HG03378 (cell line): ENCODE data around the gene FHL2.

Experiments used
- ATAC-seq: cut with Tn5 transposase; IDR thresholded peaks from one replicate; pipeline ENCODE4 v1.9.1; 2021; ENCODE audit warnings: mild to moderate bottlenecking, moderate library complexity; ENCODE audit not compliant: unreplicated experiment

FHL2 gene

DNA sequence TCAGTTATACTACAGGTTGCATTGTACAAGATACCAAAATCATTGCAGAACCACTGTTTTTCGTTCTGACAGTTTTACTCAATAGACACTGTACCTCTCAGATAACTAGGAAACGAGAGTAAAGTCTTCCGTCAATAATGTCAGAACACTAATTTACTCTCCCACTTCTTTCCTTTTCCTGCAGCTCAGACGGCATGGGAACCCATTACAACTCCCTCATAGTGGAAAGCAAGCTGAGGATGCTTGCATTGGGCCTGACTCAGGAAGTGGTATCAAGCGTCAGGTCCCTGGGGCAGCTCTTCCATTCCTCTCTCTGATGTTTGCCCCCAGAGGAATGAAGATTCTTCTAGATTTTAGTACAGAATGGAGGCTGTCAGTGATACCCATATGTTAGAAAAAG is 23.9 kb upstream of the FHL2 start:
- no peak for ATAC-seq

DNA sequence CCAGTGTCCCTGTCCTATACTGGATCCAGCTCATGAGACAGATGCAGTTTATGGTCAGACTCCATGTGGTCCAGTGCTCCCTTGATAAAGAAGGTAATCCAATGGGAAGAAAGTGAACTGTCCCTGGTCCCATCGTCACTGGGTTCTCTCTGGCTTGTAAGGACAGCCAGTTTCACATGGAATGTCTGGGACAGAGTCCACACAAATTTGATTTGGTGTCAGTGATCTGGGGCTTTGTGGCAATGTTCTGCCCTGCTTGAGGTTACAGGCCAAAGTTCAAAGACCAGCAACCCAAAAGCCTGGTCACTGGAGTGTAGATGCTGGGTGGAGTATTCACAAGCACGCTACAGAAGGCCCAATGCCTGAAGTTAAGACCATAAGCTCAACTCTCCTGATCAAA is 22.2 kb upstream of the FHL2 start:
- no peak for ATAC-seq

DNA sequence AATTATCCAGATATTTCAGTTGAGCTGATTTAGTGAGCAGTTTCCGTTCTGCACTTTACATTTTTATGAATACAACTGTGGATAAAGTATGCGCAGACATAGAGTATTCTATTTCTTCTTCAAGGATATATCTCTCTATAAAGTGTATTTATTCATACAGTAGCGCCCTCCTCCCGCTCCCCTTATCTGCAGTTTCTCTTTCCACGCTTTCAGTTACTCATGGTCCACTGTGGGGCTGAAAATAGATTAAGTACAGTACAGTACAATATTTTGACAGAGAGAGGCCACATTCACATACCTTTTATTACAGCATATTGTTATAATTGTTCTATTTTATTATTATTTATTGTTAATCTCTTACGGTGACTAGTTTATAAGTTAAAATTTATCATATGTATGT is 19.7 kb upstream of the FHL2 start:
- ATAC-seq, result no peak

DNA sequence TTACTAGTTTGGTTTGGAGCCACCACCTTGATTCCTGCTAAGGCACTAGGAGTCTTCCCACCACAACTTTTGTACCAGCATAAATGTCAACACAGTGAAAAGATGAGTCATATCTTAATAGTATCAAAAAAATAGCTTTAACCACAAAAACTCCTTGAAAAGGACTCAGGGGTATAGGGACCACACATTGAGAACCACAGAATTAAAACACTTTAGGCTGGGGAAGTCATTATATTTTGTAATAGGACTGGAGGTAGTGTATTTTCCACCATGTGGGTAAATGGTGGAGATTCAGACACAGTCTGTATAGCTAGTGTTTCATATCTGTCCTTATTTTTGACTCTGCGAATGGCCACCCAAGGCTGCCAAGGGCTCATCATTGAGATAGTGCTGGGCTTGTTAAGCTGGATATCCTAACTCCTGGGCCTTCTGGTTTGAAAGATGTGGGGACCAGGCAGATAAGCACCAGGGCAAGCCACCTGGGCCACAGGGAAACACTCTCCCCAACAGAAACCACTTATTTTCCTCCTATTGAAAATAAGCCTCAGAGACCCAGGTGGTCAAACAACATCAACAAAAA is 19.1 kb upstream of the FHL2 start:
- ATAC-seq, result no peak

DNA sequence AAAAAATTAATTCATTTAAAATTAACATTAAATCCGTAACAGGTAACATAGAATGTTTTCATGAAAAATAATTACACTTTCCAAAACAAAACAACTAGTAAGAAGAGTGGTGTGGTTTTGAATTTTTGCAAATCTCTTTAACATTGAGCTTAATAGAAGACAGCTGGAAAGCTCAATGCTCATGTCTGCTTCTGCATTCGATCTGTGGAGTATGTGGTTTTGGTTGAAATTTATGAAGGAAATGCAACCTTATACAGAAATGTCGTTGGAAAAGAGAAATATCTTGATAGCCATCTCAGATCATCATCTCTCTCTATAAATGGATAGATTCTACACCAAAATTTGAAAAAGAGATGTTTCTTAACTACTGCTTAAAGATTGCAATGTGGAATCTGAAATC is 17.3 kb upstream of the FHL2 start:
- ATAC-seq, result no peak

DNA sequence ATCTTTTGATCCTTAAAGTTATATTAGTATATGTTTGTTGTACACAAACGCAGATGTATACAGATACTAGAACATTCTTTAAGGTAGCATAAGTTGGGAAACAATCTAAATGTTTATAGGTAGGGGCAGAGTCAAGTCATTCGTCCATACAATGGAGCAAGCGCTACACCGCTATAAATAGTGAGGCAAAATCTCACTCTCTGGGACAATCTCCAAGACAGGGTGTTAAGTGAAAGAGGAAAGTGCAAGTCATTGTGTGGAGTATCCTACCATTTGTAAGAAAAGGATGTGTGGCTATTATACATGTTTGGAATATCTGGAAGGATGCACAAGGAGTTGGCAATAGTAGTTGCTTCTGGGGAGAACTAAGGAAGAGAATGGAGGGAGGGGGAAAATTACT is 16.2 kb upstream of the FHL2 start:
- no peak for ATAC-seq

DNA sequence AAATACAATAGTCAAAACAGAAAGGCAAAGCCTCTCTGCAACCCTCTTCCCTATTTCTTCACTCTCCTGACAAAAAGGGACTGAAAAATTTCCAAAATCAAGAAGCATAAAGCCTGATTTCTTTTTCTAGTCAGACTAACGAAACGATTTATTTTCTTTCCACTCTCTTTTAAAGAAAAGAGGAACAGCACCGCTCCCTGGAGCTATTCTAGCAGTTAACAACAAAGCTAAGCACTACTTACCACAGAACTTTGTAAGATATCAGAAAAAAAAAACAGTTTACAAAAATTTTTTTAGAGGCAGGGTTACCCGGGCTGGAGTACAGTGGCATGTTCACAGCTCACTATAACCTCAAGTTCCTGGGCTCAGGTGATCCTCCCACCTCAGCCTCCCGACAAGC is 14.4 kb upstream of the FHL2 start:
- ATAC-seq, result no peak

DNA sequence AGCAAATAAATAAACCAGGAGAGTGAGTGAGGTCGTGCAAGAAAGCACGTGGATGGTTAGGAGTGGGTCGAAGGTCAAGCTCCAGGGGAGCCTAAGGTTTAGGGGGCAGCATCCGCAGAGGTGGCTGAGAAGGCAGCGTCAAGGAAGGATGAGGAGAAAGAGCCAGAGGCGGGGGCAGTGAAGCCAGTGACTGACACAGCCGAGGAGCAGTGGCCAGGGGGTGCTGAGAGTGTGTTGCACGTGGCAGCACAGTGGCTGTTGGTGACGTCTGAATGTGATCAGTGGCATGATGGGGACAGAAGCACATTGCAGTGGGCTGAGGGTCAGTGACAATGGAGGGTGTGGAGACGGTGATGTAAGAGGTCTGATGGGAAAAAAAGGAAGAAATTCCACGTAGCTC is 13.7 kb upstream of the FHL2 start:
- no peak for ATAC-seq

DNA sequence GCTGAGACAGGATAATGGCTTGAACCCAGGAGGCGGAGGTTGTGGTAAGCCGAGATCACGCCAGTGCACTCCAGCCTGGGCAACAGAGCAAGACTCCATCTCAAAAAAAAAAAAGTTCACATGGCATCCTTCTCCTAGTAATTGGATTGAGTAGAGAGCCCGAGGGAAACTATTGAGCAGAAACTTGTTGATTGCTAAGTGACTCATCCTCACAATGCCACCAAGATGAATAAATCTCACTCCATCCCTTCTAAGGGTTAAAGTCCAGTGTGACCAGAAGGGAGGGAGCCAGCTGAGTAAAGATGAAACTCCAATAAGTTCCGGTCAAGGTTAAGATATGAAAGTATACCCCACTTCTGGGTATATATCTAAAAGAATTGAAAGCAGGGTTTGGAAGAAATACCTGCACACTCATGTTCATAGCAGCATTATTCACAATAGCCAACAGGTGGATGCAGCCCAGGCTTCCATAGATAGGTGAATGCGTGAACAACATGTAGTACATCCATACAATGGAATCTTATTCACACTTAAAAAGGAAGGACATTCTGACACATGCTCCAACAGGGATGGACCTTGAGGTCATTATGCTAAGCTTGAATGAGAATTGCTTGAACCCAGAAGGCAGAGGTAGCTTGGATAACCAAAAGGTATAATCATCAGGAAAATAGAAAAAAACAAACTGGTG is 13.0 kb upstream of the FHL2 start:
- no peak for ATAC-seq

DNA sequence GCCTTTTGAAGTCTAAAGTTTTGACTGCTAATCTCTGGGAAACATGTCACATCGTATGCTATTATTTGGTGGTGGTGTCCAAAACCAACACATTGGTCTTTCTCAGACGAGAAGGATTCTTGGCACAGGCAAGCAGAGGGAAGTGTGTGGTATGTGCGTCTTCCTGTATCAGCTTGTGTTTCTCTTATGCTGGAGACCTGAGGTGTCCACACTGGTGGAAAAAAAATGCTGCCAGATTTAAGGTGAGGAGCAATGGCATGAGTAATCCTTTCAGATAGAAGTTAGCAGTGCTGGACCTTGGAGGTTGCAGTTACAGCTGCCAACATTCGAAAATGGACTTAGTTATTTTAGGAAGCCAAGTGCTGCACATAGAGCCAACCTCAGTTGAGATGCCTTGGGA is 11.7 kb upstream of the FHL2 start:
- ATAC-seq, result no peak

DNA sequence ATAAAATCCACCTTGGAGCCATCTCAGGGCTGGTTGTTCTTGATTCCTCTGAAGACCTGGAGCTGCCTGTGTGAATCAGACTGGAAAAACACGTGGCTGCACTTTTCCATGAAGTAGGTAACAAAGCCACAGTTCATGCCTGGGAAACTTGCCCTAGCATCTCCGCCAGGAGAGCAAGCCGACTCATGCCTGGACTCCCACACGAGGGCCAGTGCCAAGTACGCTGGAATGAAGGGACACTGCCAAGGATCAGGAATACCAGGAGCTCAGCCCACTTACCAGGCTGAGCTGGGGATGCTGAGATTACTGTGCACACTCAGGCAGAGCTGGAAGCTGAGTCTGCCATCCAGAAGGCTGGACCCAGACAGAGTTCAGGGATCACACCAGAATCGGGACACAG is 10.9 kb upstream of the FHL2 start:
- ATAC-seq, result no peak

DNA sequence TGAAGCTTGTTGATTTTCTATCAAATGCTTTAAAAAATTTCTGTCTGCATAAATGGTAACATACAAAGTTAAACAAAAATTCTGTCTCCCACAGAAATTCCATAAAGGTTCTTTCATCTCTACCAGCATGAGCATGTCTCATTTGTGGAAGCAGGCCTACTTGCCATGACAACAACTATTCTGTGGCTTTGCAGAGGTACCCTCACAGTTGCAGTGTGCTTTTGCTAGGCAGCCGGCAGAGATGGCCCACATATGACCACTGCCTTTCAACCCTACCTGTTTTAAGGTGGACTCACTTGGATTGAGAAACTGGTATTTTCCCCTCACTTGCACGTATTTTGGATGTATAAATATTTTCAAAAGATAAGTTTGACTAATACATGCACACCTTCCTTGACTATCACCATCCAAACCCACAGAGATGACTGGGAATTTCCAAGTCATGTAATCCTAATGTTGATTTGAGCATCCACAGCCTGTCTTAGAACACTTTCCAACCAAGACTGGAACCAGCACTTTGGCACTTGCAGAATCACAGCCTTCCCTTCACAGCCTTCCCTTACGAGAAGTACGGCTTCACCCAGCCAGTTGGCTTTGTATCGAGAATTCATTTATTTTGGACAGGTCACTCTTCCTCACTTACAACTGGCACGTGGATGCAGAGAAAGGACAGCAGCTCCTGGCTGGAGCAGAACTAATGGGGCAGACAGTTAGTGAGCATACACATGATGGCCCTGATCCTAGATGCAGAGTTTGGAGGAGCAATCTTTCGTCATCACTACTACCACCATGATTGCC is 9.3 kb upstream of the FHL2 start:
- ATAC-seq, result no peak

DNA sequence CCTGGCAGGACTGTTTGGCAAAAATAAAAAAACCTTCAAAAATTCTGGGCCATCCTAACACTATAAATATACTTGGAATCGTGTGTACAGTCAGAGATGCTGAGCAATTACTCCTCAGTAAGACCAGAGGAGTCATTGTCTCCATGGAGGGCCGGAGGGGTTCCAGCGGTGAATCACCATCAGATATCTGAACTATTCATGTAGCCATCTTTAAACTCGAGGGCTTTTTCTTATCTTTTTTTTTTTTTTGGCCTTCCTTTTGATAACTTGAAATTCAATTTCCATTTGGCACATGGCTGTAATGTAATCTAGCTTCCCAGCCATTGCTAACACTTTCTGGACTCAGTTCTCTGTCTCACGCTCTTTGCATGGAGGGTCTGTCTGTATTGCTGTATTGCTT is 7.4 kb upstream of the FHL2 start:
- no peak for ATAC-seq

DNA sequence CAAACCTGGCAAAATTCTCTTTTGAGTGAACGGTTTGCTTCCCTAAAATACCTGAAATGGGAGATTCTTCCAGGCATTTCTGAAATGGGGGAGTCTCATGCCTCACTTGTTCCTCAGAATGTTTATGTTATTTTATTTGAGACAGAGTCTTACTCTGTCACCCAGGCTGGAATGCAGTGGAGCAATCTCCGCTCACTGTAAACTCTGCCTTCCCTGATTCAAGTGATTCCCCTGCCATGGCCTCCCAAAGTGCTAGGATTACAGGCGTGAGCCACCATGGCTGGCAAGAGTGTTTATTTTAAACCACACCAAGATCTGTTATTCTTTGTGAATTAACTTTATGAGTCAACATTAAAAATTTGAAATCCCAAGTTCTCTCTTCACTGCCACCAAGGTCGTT is 6.4 kb upstream of the FHL2 start:
- ATAC-seq, result no peak

DNA sequence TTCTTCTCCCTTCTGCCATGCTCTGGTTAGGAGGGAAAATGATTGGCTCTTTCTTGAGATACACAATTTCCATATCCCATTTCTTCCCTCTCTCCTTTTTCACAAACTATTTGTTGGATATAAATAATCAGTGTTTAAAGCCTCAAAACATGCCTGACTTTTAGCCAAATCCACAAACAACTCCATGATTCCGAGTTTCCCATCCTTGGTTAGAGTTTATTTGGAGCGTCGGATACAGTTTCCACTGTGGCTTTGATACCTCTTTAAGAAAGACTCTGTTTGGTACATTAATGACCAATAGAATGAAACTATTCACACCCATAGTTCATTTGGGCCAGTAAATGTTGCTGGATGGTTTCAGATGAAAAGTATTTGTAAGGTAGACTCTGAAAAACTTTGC is 5.9 kb upstream of the FHL2 start:
- ATAC-seq, result no peak

DNA sequence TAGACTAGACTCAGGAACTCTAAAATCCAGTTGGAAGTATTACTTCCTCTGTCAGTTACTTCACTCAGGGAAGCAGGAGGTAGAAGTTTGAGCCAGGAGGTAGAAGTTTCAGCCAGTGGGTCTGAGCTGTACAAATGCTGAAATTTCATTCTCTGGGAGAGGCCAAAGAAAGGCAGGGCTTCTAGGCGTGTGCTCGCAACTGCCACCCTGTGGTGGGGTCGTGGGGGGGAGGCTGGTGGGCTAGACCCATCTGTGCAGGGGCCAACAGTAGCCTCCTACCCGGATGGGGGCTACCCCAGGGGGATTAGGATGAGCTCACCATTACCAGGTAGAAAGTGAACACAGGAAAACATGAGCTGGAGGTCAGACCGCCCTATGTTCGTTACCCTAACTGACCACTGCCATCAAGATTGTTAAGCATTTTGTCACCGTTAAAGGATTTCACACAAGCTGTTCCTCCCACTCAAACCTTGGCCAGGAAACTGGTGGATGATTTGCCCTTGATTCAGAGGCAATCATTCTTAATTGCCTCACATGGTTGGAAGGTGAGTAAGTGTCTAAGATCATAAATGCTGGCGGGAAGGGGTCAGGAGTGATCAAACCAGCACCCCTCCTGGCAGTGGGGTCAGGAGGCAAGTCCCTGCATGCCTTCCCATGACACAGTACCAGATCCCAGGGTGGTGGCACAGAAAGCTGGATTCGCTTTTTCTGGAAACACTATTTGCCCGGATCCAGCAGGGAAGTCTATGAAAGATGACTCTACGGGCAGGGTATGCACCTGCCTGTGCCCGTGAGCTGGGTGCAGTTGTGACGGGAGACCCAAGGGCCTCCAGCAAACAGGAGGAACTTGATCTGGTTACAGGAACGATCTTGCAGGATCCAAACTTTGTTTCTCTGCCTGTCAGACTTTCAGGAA is 5.2 kb upstream of the FHL2 start:
- no peak for ATAC-seq

DNA sequence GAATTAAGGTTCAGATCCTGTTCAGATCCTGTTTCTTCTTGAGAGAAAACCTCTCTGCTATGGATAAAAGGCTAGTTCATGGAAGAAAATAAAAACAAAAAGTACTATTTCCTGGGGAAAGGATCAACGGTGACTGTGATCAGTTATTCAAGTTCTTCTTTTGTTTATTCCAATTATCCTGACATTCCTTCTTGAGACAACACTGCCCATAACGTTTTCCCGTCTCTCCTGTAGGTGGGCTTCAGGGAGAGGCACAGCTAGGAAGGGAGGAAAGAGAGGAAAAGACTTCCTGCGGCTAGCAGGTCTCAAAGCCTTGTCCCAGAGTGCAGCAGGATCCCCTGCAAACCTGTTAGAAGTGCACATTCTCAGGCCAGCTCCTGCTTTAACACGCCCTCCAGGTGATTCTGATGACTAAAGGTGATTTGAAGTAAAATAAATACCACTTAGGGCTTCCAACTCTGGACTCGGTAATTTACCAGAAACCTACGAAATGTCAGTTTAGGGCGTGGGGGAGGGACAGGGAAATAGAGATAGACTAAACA is 4.5 kb upstream of the FHL2 start:
- no peak for ATAC-seq

DNA sequence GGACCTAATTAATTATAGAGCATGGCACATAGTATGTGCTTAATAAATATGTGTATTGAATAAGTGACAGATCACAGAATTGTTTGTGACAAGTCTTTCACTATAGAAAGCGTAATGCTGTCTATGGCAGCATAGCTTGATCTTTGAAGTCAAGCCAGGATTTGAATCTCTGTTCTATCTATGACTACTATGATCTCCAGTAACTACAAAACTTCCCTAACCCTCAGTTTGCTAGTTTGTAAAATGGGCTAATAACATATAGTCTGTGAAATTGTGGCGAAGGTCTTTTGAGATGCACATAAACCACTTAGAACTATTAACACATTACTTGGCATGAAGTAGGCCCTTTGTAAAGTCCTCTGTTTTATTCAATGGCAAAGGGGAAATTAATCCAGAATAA is 4.0 kb upstream of the FHL2 start:
- ATAC-seq, result no peak

DNA sequence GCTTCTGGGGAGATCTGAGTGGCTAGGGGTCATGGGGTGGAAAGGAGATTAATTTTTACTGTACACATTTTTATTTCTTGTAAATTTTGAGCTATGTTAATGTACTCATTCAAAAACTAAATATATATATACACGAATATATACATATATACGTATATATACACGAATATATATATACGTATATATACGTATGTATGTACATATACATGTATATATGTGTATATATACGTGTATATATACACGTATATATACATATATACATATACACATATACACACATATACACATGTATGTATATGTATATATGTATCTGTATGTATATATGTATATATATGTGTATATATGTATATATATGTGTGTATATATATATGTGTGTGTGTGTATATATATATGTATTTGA is 3.0 kb upstream of the FHL2 start:
- no peak for ATAC-seq

DNA sequence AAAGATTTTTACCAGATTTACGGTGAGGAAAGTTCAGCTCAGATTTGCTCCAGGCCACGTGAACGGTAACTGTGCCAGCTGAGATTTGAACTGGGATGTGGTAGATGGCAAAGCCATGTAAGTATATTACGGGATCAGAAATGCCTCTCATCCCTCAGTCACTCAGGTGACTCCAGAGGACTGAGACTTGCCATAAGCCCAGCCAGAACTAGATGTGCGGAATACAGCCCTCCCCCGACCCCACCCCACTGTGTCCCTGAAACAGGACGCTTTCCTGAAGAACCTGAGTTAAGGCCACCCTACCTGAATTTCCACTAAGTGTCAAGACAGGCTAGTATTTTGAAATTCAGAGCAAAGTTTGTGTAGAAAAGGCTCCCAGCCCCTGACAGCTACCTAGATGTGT is 1.3 kb upstream of the FHL2 start:
- ATAC-seq, result no peak

DNA sequence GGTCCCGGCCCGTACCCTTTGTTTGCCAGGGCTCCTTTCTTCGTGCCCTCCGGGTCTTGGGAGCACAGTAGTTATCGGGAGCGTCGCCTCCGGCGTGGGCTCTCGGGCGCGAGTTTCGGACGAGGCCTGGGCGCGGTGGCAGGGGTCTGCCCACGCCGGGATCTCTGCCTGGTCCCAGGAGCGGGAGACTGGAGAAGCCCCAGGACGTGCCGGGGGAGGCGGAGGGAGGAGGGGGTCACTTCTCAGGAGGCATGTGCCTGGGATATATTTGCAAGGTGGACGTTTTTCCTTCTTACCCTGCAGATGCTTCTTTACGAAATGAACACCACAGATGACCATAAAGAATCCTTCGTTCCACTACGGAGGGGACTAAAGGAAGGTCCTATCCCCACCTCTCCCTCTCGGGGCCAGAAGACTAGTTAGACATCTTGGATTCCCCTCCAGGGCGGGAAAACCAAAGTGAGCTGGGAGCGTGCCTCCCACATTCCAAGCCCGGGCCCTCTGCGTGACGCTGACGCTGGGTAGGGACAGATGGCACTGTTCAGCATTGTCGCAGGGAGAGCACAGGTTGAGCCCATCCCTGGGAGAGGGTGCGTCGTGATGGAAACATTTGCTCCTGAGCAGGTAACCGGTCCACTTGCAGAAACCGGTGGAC is 483 bp upstream of the FHL2 start:
- ATAC-seq, result no peak
